Measurements from ENCODE around the gene EI24.

DNA sequence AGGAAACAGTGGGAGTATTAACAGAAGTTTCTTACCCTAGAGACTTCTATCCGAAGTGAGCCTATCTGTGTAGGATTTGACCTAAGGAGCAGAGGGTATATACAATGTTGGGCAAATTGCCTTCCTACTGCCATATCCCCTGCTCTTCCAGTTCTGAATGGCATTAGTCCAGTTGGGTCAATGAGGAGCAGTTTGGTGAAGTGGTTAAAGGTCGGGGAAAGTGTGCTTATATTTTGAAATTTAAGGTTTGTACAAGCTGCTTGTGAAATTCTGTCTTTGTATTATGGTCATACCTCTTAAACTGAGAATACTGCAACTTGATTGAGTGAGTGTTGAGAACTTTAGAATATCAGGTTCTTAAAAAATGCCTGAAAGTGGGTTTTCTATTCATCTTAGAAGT is 1.7 kb downstream of the EI24 start:
- no peak for TF ChIP-seq CTCF (IDR thresholded peaks at IDR 0.05)
- TF ChIP-seq POLR2A (IDR thresholded peaks at IDR 0.05), result no peak

Measured in body of pancreas (tissue), 4 donors.